HTR-8/SVneo (cell line): ENCODE measurements around the gene ARAP1.

ENCODE experiments used
- DNase-seq: peaks from one replicate; pipeline ENCODE4 v3.0.0; 2011; ENCODE audit warnings: low spot score, mixed read lengths; ENCODE audit not compliant: insufficient read length
- FAIRE-seq: peaks from 2 replicates; lab custom pipeline; 2011; peaks lifted over from hg19 to GRCh38; lab: Jason Lieb, UNC

Gene ARAP1

DNA sequence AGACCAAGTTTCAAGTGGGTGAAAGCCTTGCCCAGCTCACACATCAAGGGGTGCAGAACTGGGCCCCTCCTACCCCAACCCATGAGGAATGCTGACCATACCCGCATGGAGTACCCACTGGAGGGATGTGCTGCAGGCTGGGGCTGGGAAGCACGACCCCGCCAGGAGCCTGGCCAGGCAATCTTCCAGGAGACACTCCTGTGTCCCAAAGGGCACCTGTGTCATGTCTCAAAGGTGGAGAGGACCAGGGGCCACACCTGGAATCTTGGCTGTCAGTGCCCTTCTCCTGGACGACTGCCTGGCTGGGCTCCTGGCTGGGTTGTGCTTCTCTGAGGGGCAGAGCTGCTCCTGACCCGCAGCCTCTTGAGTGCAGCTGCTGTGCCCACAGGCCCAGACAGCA lies 6.7 kb downstream of the ARAP1 start:
- no peak for FAIRE-seq
- no peak for DNase-seq

GRCh38 chr11:72744474-72744873 lies 7.7 kb downstream of the ARAP1 start:
- FAIRE-seq (no peak), DNase-seq (no peak)

GRCh38 chr11:72743321-72744221 lies 8.6 kb downstream of the ARAP1 start:
- peak; percentile 60 for FAIRE-seq
- DNase-seq = no peak

DNA sequence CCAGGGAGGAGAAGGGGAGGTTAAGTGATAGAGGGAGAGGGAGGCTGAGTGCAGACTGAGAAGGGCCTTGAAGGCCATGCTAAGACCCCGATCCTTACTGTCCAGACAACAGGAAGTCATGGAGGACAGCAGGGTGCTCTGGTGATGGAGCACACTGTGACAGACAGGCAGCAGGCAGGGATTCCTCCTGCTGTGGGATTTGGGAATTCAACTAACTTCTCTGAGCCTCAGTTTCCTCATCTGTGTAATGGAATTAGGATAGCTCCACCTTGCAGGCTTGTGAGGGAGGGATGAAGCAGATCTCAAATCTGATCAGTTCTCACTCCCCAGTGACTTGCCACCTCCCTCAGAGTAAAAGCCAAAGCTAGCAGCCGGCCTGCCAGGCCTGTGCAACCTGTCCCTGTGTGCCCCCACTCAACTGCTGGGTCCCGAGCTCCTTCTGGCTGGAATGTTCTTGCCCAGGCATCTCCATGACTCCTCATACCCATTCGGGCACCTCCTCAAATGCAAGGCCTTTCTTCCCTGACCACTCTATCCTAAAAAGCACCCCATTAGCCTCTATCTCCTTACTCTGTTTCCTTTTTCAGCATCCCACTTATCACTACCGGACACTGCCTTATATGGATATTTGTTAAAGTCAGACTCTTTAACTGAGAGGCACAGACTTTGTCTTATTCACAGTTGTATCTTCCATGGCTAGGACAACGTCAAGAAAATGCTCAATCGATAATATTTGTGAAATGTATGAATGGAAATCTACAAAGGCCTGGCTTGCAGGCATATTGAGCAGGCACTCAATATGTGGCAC lies 9.5 kb downstream of the ARAP1 start:
- FAIRE-seq = peak; percentile 4

DNA sequence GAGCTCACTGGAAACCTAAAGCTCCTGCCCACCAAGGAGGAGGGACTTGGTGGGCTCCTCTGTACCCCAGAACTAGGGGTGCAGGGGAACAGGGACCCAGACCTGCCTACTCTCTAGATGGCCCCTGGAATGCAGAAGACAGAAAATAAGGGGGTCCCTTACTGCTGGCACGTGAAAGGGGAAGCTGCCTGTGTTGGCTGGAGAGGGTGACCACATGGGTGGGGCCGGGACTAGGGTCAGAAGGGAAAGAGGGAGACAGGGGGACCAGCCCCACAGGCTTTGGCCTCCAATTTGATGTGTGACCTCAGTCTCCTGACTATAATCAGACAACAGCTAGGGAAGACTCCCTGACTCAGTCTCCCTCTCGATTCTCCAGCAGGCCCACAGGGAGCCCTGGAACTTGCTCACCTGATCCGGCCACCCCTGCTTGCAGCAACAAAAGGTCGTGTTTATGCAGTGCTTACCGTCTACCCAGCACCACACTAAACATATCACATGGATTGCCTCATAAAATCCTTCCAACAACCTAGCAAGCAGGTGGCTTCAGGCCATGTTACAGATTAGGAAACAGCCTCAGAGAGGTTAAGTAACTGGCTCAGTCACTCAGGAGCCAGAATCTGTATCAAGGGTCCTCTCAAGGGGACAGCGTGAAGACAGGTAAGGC lies 10.2 kb downstream of the ARAP1 start:
- FAIRE-seq = no peak
- no peak for DNase-seq

More for the DNA sequence above, 9.5 kb downstream of the ARAP1 start:
- no peak for DNase-seq

GRCh38 chr11:72741429-72741833 lies 10.8 kb downstream of the ARAP1 start:
- DNase-seq (peak; percentile 72), FAIRE-seq (no peak)

DNA sequence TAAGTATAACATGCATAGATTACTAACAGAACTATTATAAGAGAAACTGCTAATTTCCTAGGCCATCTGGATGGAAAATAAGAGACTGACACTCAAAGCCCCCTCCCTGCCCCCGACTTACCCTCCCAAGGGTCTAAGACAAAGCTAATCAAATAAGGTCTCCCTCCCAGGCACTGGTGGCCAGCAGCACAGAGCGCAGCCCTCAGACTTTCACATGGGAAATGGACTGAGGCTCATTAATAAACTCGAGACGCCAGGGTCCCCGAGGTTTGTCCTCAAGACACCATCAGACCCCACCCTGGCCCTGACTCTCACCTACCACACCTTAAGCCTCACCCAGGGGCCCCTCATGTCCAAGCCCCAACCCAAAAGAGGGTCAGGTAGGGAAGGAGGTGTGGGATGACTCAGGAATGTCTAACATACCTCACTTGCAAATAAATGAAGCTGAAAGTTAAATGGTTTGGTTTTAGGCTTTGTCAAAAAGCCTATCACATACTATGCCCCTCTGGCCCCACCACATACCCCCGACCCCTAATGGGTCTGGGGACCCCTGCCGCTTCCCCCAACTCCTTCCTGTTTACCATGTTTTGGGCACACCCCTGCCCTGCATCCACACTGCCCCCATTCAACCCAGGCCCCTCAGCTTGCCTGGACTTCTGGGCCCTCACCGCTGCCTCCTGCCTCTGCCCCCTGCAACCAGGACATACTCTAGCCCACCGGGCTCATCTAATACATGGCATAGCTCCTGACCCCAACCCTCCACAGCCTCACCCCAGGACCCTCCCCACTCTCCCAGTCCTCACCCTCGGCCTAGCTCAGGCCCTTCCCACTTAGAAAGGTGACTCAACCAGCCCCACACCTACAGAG lies 11.4 kb downstream of the ARAP1 start:
- no peak for DNase-seq
- no peak for FAIRE-seq

DNA sequence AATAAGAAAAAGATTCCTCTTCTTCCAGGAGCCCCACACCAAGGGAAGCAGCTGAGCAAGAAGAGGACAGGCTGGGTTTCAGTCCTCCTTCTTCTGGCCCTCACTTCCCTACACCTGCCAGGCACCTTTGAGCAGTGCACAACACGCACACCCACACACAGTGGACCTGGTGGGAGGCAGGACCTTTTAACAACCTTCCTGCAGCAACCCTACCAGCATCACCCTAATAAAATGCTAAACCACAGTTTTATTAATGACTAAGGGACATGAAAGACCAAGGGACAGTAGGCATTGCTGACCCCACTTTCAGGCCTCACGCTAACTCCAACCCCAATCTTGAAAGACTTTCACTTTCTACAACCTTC lies 12.2 kb downstream of the ARAP1 start:
- DNase-seq (no peak), FAIRE-seq (no peak)

GRCh38 chr11:72739240-72740059 lies 12.8 kb downstream of the ARAP1 start:
- DNase-seq (no peak), FAIRE-seq (no peak)

DNA sequence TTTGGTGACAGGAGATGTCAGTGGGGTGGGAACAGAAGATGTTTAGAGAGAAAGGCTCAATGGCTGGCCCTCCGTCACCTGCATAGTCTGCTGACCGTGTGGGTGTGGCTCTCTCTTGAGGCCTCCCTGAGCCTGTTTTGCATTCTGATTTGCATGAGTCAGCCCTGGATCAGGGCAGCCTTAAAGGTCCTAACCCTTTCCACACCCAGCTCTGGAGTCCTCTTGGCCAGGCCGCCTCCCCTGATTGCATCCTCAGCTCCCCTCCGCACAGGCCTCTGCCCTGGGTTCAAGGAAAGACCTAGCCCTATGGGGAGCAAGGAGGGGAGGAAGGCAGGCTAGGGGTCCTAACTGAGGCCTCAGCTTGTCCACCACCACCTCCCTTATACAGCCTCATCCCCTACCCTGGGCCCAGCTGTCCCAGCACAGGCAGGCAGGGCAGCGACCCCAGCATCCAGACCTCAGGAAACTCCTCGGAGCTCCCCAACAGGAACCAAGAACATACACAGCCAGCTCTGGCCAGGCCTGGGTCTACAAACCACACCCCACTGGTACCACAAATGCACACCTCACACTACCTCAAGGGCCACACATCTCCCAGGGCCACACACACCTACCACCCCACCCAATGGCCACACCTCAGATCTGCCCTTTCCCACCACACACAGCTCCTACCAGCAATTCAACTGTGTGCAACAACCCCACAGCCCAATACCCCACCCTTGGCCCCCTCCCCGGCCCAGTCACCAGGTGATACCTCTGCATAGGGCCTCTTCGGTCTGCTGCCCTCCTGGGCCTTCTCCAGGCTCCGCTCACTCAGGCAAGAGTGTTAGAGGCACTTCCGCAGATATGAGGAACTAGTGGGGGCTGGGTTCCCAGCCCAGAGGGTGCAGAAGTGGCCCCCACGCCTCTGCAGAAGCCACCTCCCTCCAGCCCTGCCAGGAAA lies 13.7 kb downstream of the ARAP1 start:
- DNase-seq (no peak), FAIRE-seq (no peak)

DNA sequence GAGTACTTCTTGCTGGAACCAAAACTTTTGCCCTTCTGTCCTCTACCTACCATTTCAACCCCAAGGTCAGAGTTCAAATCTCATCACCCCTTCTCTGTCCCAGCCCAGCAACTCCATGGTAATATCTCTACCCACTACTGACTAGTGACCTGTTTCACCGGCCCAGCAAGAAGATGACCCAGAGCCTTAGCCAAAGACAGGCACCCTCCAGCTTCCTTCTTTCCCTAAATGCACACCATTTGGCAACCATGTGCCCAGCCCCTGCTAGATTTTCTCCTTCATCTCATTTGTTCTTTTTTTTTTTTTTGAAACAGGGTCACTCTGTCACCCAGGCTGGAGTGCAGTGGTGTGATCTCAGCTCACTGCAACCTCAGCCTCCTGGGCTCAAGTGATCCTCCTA lies 14.9 kb downstream of the ARAP1 start:
- DNase-seq (no peak), FAIRE-seq (no peak)

DNA sequence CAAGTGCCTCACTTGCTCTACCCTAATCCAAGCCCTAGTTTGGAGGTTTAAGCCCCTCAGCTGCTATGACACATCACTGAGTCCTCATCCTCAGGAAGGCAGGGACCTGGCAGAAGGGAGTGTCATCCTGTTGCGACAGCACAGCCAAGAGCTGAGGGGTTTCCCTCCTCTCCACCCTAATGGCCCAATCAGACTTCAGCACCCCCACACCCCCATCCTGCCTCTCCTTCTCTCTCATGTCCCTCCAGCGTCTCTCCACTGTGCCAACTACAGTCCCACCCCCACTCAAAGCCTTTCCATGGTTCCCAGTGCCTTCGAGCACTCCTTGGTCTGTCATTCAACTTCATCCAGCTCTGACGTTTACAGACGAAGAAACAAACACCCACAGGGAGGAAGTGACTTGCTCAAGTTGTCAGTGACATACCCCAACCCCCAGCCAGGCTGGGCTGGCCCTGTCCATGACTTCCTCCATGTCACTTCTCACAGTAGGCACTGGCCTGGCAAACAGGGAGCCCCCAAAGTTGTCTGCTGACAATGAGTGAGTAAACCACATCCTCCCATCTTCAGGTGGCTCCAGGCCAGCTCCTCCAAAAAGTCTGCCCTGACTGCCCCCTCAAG lies 15.6 kb downstream of the ARAP1 start:
- DNase-seq = peak; percentile 78
- peak; percentile 67 for FAIRE-seq

DNA sequence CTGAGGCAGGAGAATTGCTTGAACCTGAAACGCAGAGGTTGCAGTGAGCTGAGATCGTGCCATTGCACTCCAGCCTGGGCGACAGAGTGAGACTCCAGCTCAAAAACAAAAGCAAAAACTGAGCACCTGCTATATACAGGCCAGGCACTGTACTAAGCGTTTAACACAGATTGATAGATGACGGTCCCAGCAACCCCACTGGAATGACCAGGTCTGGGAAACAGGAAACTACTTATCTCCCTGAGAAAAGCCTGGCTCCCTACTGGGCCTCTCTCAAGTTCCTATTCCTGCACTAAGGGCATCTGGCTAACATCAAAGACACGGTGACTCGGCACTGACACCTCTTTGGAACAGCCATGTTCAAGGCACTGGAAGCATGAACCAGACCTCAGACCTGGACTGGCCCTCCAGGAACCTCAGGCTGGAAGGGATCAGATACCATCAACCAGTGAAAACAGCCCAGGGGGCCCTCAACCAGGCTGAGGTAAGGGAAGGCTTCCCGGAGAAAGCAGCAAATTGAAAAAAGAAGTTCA lies 16.6 kb downstream of the ARAP1 start:
- peak; percentile 47 for DNase-seq
- FAIRE-seq = no peak

DNA sequence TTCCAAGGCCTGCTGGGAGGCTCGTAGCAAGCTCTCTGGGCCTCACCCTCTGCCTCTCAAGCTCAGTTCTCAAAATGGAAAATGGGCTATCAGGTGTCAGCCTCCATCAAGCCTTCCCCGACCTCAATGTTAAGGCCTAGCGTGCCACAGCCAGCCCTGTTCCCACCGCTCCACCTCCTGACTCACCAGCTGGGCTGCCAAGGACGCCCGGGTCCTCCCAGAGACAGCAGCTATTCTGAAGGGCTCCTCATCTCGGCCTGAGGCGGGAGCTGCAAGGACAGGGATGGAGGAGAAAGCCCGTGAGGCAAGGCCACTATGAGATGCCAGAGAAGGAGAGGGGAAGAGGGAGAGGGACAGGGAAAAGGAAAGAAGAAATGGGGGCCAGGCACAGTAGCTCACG lies 19.9 kb downstream of the ARAP1 start:
- FAIRE-seq (no peak), DNase-seq (no peak)

DNA sequence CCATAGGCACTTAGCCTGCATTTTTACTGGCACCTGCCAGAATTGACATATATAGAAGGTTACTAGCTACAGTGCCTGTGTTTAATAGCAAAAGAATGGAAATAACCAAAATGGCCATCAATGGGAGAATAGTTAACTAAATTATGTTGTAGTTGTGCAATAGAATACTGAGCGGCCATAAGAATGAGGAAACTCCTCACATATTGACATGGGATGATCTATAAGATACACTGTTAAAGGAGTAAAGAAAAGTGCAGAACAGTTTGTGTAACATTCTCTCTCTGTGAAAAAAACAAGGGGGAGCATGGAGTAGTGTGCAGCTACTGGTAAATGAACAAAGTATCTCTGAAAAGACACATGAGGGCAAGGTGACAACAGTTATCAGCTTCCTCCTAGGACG lies 21.5 kb downstream of the ARAP1 start:
- DNase-seq (no peak), FAIRE-seq (no peak)

DNA sequence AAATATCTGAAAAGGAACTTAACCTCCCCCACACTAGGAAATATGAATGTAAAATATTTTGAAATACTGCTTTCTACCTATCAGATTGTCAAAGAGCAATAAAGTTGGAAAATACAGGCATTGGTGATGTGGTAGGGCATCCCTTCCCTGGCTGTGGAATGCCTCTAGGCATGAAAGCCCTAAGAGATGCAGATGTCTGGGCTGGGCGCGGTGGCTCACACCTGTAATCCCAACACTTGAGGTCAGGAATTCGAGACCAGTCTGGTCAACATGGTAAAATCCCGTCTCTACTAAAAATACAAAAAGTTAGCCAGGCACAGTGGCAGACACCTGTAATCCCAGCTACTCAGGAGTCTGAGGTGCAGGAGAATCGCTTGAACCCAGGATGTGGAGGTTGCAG lies 22.0 kb downstream of the ARAP1 start:
- FAIRE-seq (no peak), DNase-seq (no peak)

DNA sequence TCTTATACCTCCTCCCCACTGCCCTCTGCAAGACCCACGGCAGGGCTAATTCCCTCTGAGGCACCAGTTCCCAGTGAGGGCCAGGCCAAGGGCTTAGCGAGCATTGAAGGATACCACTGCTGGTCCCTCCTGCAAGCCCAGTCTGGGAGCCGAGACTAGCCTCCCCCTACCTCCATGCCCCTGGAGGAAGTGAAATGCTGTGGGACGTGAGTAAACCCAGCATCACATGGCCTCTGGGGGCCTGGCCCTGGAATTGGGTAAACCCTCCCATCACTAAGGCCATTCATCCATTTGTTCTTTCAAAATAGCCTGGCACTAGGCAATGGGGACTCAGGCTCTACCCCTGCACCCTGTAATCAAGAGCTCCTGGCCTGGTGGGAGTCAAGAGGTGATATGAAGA lies 24.7 kb downstream of the ARAP1 start:
- no peak for FAIRE-seq
- no peak for DNase-seq
